GM12878 (cell line): ENCODE results near the gene B3GNT7. TPM values are rescaled to one million over a fixed set of nuclear protein-coding genes. Genes with fewer than 3 reads are reported as not detected.
A peak's percentile ranks its signal among the peaks of the same experiment; 100 is the strongest.

Experiments used
- ASH2L ChIP-seq: fragments of 300-600, 200-600 bp; sonication (generic); IDR thresholded peaks from 2 replicates; pipeline ENCODE4 v1.6.1; 2017; ENCODE audit warnings: low read depth, mild to moderate bottlenecking, borderline replicate concordance
- ATF7 ChIP-seq: fragments of 450-650 bp; IDR thresholded peaks from 2 replicates; pipeline ENCODE4 v1.6.1; 2016; ENCODE audit warnings: low read depth, mild to moderate bottlenecking
- MTA2 ChIP-seq: fragments of 450-650 bp; IDR thresholded peaks from 2 replicates; pipeline ENCODE4 v1.6.1; 2016; ENCODE audit warnings: low read depth, mild to moderate bottlenecking, moderate library complexity
- MYB ChIP-seq: fragments of 150-350 bp; IDR thresholded peaks from 2 replicates; pipeline ENCODE4 v1.6.1; 2014; ENCODE audit warnings: mild to moderate bottlenecking, low read depth, low read length, borderline replicate concordance
- PAX5 ChIP-seq: IDR thresholded peaks from 2 replicates; pipeline ENCODE4 v1.6.1; 2011; ENCODE audit warnings: low read depth, low read length, borderline replicate concordance
- PAX8 ChIP-seq: fragments of 450-650 bp; IDR thresholded peaks from 2 replicates; pipeline ENCODE4 v1.6.1; 2017; ENCODE audit warnings: mild to moderate bottlenecking, moderate library complexity
- RAD21 ChIP-seq: IDR thresholded peaks from 2 replicates; pipeline ENCODE4 v1.6.1; 2011; ENCODE audit warnings: mild to moderate bottlenecking, low read depth, low read length, moderate library complexity; ENCODE audit not compliant: insufficient read depth
- SMAD5 ChIP-seq: IDR thresholded peaks from 2 replicates; pipeline ENCODE4 v1.6.1; 2016; ENCODE audit warnings: antibody characterized with exemption, low read depth
- USF1 ChIP-seq: IDR thresholded peaks from 2 replicates; pipeline ENCODE4 v1.6.1; 2011; ENCODE audit warnings: borderline replicate concordance, low read depth, mild to moderate bottlenecking, moderate library complexity, mixed read lengths, low read length; ENCODE audit not compliant: insufficient read depth; ENCODE audit errors: extremely low read length
- YY1 ChIP-seq: IDR thresholded peaks from 2 replicates; pipeline ENCODE4 v1.6.1; 2011; ENCODE audit warnings: low read depth, mild to moderate bottlenecking, low read length
- ZBTB11 ChIP-seq: fragments of 450-650 bp; formaldehyde crosslinking; IDR thresholded peaks from 2 replicates; pipeline ENCODE4 v1.5.0; 2022; ENCODE audit warnings: mild to moderate bottlenecking, missing genetic modification characterization
- ZNF592 ChIP-seq: fragments of 450-650 bp; IDR thresholded peaks from 2 replicates; pipeline ENCODE4 v1.6.1; 2017; ENCODE audit warnings: mild to moderate bottlenecking, moderate library complexity
- polyA plus RNA-seq, 11 experiments: library from polyadenylated mRNA; depleted of rRNA in 4 of 11; unstranded in 6 of 11; stranded (reverse) in 5 of 11; fragments of >200 nt; fragmentation: Nextera tagmentation in 4 of 11; fragmentation: Illumina TruSeq in 1 of 11; extraction: Ambion mirVana in 4 of 11; extraction: Trizol in 1 of 11; gene quantifications; 1 replicate in 1 of 11; 2 replicates in 10 of 11; pipeline versions ENCODE4 v1.2.1 to v1.2.3, GENCODE V29; 2011 to 2016; ENCODE audit warnings: inconsistent platforms in 2 of 11, missing spikeins in 2 of 11, low read depth in 1 of 11
- total RNA-seq, 4 experiments: library from RNA; depleted of rRNA in 3 of 4; stranded (reverse); fragments of >200 nt in 3 of 4; fragmentation: Illumina TruSeq in 1 of 4; extraction: Trizol in 1 of 4; gene quantifications; 2 replicates each; pipeline versions ENCODE4 v1.2.1 to v1.2.3, GENCODE V29; 2013 to 2021
- TF ChIP-seq, protein P1 (sequence below): fragments of 450-650 bp; IDR thresholded peaks from 2 replicates; pipeline ENCODE4 v1.6.1; 2018; ENCODE audit warnings: mild to moderate bottlenecking, low read depth, moderate library complexity; ENCODE audit not compliant: partially characterized antibody
- TF ChIP-seq, protein P2 (sequence below): IDR thresholded peaks from 2 replicates; pipeline ENCODE4 v1.6.1; 2012; ENCODE audit warnings: low read depth, low read length, improper control_type of control experiment

Gene B3GNT7
- total and polyA plus RNA-seq, 10 of the 15 experiments (the other 5 are each of a cell fraction or from before 2014, with no cell fraction given) = 0.91 to 12.6 (median 3.7) TPM

- TF ChIP-seq ZBTB11 (CRISPR knock-in tag) (no peak), RAD21 (0 out of 2 replicates have a peak, but pooled peaks have one; percentile 24), YY1 (0 out of 2 replicates have a peak, but pooled peaks have one; percentile 23), USF1 (no peak), MYB (no peak), SMAD5 (no peak), PAX5 (0 out of 2 replicates have a peak, but pooled peaks have one; percentile 47), MTA2 (0 out of 2 replicates have a peak, but pooled peaks have one; percentile 35), ATF7 (peak; percentile 85), ASH2L (no peak), PAX8 (no peak), ZNF592 (0 out of 2 replicates have a peak, but pooled peaks have one; percentile 59)
- TF ChIP-seq, protein P1, sequence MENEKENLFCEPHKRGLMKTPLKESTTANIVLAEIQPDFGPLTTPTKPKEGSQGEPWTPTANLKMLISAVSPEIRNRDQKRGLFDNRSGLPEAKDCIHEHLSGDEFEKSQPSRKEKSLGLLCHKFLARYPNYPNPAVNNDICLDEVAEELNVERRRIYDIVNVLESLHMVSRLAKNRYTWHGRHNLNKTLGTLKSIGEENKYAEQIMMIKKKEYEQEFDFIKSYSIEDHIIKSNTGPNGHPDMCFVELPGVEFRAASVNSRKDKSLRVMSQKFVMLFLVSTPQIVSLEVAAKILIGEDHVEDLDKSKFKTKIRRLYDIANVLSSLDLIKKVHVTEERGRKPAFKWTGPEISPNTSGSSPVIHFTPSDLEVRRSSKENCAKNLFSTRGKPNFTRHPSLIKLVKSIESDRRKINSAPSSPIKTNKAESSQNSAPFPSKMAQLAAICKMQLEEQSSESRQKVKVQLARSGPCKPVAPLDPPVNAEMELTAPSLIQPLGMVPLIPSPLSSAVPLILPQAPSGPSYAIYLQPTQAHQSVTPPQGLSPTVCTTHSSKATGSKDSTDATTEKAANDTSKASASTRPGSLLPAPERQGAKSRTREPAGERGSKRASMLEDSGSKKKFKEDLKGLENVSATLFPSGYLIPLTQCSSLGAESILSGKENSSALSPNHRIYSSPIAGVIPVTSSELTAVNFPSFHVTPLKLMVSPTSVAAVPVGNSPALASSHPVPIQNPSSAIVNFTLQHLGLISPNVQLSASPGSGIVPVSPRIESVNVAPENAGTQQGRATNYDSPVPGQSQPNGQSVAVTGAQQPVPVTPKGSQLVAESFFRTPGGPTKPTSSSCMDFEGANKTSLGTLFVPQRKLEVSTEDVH = no peak
- TF ChIP-seq, protein P2, sequence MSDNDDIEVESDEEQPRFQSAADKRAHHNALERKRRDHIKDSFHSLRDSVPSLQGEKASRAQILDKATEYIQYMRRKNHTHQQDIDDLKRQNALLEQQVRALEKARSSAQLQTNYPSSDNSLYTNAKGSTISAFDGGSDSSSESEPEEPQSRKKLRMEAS = peak; percentile 85; the same call in 1 of the 2 replicates
These were observed 2.1 kb upstream of the B3GNT7 start (continued) for GRCh38 chr2:231393149-231394131.
